HG02852 (cell line): ENCODE data around the gene FOXB2.
"Not testable (repeated sequence)": the region's sequence is repeated elsewhere in the genome, so short reads cannot be mapped to it uniquely, and the experiment has no call there.

ENCODE experiments used
- ATAC-seq: cut with Tn5 transposase; IDR thresholded peaks from one replicate; pipeline ENCODE4 v1.9.1; 2021; ENCODE audit warnings: mild to moderate bottlenecking, moderate library complexity; ENCODE audit not compliant: unreplicated experiment

The FOXB2 gene

GRCh38 chr9:77016121-77016525 lies 3.3 kb upstream of the FOXB2 start:
- no peak for ATAC-seq

GRCh38 chr9:77016526-77017504 lies 2.6 kb upstream of the FOXB2 start:
- no peak for ATAC-seq

- no peak for ATAC-seq
Measured at GRCh38 chr9:77017505-77017894, 2.0 kb upstream of the FOXB2 start.

GRCh38 chr9:77018058-77018968 lies 1.1 kb upstream of the FOXB2 start:
- ATAC-seq: no peak

- no peak for ATAC-seq
Measured at GRCh38 chr9:77018969-77019235, 553 bp upstream of the FOXB2 start.

- no peak for ATAC-seq
Measured at GRCh38 chr9:77019926-77020412, 514 bp downstream of the FOXB2 start.

- ATAC-seq: no peak
Measured at GRCh38 chr9:77020413-77021290, 1.2 kb downstream of the FOXB2 start.

- no peak for ATAC-seq
Measured at GRCh38 chr9:77021291-77021894, 1.9 kb downstream of the FOXB2 start.

- no peak for ATAC-seq
Measured at GRCh38 chr9:77021922-77022782, 2.7 kb downstream of the FOXB2 start.

- ATAC-seq: no peak
Measured at GRCh38 chr9:77022783-77023440, 3.5 kb downstream of the FOXB2 start.

GRCh38 chr9:77023726-77024125 lies 4.3 kb downstream of the FOXB2 start:
- no peak for ATAC-seq

- no peak for ATAC-seq
Measured at GRCh38 chr9:77024776-77025545, 5.5 kb downstream of the FOXB2 start.

GRCh38 chr9:77028478-77028877 lies 9.0 kb downstream of the FOXB2 start:
- ATAC-seq: no peak

GRCh38 chr9:77030045-77030444 lies 10.6 kb downstream of the FOXB2 start:
- ATAC-seq: no peak

- no peak for ATAC-seq
Measured at GRCh38 chr9:77038281-77039036, 19.0 kb downstream of the FOXB2 start.

GRCh38 chr9:77040340-77040739 lies 20.9 kb downstream of the FOXB2 start:
- no peak for ATAC-seq

GRCh38 chr9:77043743-77044142 lies 24.3 kb downstream of the FOXB2 start:
- ATAC-seq: not testable (repeated sequence)
